ENCODE data around the gene PIK3R2. TPM values are rescaled to one million over a fixed set of nuclear protein-coding genes. Genes with fewer than 3 reads are reported as not detected.
"Not testable (repeated sequence)": the region's sequence is repeated elsewhere in the genome, so short reads cannot be mapped to it uniquely, and the experiment has no call there.

PIK3R2 gene
- 36.7 and 41.3 TPM in 2 replicates for total RNA-seq (ENCODE audit: low replicate concordance)

GRCh38 chr19:18152817-18153555 lies at the start of gene PIK3R2:
TSS of gene PIK3R2 (plus strand) at chr19:18153163. CDS start at chr19:18155880, 2,717 bp downstream.
- peak; percentile 99 for DNase-seq (ENCODE audit: low read depth)
- peak within 1 kb of the TSS; percentile 91 for H3K4me3 ChIP-seq (ENCODE audit: low read depth, low read length)
- TF ChIP-seq CTCF (IDR thresholded peaks at IDR 0.05; ENCODE audit: insufficient read depth, low read length), result no peak

GRCh38 chr19:18104793-18105131 lies 48.2 kb upstream of the PIK3R2 start:
- TF ChIP-seq CTCF (IDR thresholded peaks at IDR 0.05; ENCODE audit: insufficient read depth, low read length), result no peak
- H3K4me3 ChIP-seq (ENCODE audit: low read depth, low read length), result peak overlapping the region; percentile 53
- no peak for DNase-seq (ENCODE audit: low read depth)

GRCh38 chr19:18105259-18105658 lies 47.7 kb upstream of the PIK3R2 start:
- DNase-seq (ENCODE audit: low read depth); H3K4me3 ChIP-seq (ENCODE audit: low read depth, low read length): not testable (repeated sequence)

- no peak for DNase-seq (ENCODE audit: low read depth)
These were observed 45.7 kb upstream of the PIK3R2 start for GRCh38 chr19:18107235-18107634.

GRCh38 chr19:18108897-18109296 lies 44.1 kb upstream of the PIK3R2 start:
- TF ChIP-seq CTCF (IDR thresholded peaks at IDR 0.05; ENCODE audit: insufficient read depth, low read length), result no peak
- H3K4me3 ChIP-seq (ENCODE audit: low read depth, low read length), result no peak overlapping the region
- no peak for DNase-seq (ENCODE audit: low read depth)

More at GRCh38 chr19:18107235-18107634, 45.7 kb upstream of the PIK3R2 start:
- no peak for TF ChIP-seq CTCF (IDR thresholded peaks at IDR 0.05; ENCODE audit: insufficient read depth, low read length)
- H3K4me3 ChIP-seq (ENCODE audit: low read depth, low read length), result no peak overlapping the region

- DNase-seq (ENCODE audit: low read depth), result no peak
- H3K4me3 ChIP-seq (ENCODE audit: low read depth, low read length), result peak overlapping the region; percentile 75
- no peak for TF ChIP-seq CTCF (IDR thresholded peaks at IDR 0.05; ENCODE audit: insufficient read depth, low read length)
These were observed 43.6 kb upstream of the PIK3R2 start for GRCh38 chr19:18109341-18109732.

- H3K4me3 ChIP-seq (ENCODE audit: low read depth, low read length), result peak overlapping the region; percentile 75
- DNase-seq (ENCODE audit: low read depth), result no peak
- TF ChIP-seq CTCF (IDR thresholded peaks at IDR 0.05; ENCODE audit: insufficient read depth, low read length), result no peak
These were observed 43.0 kb upstream of the PIK3R2 start for GRCh38 chr19:18109733-18110608.
